ENCODE data around the gene CLDN10.

The CLDN10 gene

GRCh38 chr13:95588721-95589120 is 36.2 kb downstream of the CLDN10 start:
- FAIRE-seq, result no peak
- DNase-seq (ENCODE audit: insufficient read length, low spot score), result no peak
- TF ChIP-seq CTCF (IDR thresholded peaks at IDR 0.05; ENCODE audit: insufficient read depth, missing control alignments), result no peak

GRCh38 chr13:95593462-95593861 is 40.9 kb downstream of the CLDN10 start:
- TF ChIP-seq CTCF (IDR thresholded peaks at IDR 0.05; ENCODE audit: insufficient read depth, missing control alignments), result no peak
- DNase-seq (ENCODE audit: insufficient read length, low spot score) (no peak), FAIRE-seq (no peak)

GRCh38 chr13:95596701-95597100 is 44.2 kb downstream of the CLDN10 start:
- no peak for FAIRE-seq
- TF ChIP-seq CTCF (IDR thresholded peaks at IDR 0.05; ENCODE audit: insufficient read depth, missing control alignments), result no peak
- no peak for DNase-seq (ENCODE audit: insufficient read length, low spot score)

- no peak for FAIRE-seq
- no peak for DNase-seq (ENCODE audit: insufficient read length, low spot score)
- TF ChIP-seq CTCF (IDR thresholded peaks at IDR 0.05; ENCODE audit: insufficient read depth, missing control alignments), result no peak
Observed at GRCh38 chr13:95601216-95601615, 48.7 kb downstream of the CLDN10 start.

- FAIRE-seq, result no peak
- TF ChIP-seq CTCF (IDR thresholded peaks at IDR 0.05; ENCODE audit: insufficient read depth, missing control alignments), result no peak
- DNase-seq (ENCODE audit: insufficient read length, low spot score), result no peak
Observed at GRCh38 chr13:95601906-95602305, 49.4 kb downstream of the CLDN10 start.

- no peak for DNase-seq (ENCODE audit: insufficient read length, low spot score)
- no peak for TF ChIP-seq CTCF (IDR thresholded peaks at IDR 0.05; ENCODE audit: insufficient read depth, missing control alignments)
- FAIRE-seq, result no peak
Observed at GRCh38 chr13:95603887-95604555, 51.5 kb downstream of the CLDN10 start.

GRCh38 chr13:95604556-95604915 is 52.0 kb downstream of the CLDN10 start:
- FAIRE-seq (no peak), DNase-seq (ENCODE audit: insufficient read length, low spot score) (no peak)
- no peak for TF ChIP-seq CTCF (IDR thresholded peaks at IDR 0.05; ENCODE audit: insufficient read depth, missing control alignments)

Data from D721Med (cell line).